ENCODE data around the gene CNN3.

CNN3 gene

DNA sequence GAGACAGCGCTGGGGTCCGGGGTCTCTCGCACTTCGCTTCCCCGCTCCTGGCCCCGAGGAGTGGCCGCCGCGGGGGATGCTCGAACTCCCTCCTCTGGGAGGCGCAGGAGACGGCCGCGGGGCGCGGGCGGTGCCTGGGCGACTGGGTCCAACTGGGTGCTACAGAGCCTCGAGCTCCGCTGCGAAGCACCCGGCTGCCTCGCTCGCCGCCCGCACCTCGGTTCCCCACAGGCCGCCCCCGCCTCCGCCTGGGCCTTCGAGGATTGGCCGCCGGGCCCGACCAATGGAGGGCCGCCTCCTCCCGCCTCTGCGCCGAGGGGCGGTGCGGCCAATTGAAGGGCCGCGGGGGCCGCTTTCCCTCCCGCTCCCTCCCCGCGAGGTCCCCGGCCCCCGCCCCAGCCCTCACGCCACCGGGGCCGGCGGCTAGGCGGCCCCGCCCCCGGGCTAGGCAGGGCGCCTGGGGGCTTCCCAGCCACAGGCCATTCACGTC is at the start of gene CNN3:
Gene CNN3, minus strand, starts transcription at position 196 of the 490 bp plus-strand sequence. CDS start 216 bp downstream, outside the sequence.
- peak; percentile 36 for DNase-seq

DNA sequence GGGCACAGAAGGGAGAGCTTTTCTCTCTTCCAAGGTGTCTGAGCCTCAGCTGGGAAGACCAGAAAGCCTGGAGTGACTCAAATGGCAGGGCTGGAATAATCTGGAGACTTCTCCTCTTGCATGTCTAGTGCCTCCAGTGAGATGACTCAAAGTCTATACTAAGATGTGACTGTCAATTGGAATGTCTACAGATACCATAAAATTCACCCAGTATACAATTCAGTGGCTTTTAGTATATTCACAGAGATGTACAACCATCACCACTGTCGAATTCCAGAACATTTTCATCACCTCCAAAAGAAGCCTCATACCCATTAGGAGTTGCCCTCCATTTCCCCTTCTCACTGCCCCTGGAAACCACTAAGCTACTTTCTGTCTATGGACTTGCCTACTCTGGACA is 47.9 kb upstream of the CNN3 start:
- no peak for DNase-seq

DNA sequence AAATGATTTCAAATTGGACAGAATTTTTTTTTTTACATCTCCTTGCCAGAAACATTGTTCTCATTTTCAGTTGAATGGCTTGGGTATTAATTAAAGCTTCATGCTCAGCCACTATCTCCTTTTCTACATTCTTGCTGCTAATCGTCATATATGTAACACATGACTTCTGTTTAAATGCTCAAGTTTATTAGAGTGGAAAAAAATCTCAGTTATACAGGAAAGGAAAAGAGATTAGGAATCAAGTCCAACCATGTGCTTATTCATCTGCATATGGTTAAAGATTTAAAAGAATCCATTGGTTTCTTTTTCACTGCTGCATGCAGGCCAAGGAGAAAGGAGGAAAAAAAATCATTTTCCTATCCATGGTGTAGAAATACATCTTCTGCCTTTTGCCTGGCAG is 47.3 kb upstream of the CNN3 start:
- DNase-seq = no peak

DNA sequence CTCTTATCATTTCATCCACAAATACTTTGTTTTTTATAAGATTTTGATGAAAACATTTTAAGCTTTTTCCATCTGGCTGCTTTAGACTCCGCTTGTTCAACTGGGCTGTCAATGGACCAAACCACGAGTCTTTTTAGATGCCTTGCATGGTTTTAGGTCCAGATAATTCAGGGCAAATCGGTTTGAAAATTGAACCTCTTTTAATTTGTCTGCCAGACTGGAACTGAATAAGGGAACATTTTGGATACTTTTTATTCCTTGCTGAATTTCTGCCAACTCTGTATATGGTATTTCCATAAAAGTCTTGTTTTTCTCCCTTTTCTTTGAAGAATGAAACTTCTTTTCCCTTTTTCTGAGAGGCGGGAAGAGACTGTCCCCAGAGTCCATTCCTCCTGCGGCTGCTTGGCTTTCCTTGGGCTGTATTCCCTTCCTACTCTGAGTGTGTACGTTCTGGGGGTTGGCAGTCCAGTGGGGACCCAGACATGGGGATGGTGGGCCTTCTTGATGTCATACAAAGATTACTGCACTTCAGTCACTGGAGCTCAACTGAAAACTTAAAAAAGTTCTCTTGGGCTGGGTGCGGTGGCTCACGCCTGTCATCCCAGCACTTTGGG is 46.5 kb upstream of the CNN3 start:
- DNase-seq = no peak

DNA sequence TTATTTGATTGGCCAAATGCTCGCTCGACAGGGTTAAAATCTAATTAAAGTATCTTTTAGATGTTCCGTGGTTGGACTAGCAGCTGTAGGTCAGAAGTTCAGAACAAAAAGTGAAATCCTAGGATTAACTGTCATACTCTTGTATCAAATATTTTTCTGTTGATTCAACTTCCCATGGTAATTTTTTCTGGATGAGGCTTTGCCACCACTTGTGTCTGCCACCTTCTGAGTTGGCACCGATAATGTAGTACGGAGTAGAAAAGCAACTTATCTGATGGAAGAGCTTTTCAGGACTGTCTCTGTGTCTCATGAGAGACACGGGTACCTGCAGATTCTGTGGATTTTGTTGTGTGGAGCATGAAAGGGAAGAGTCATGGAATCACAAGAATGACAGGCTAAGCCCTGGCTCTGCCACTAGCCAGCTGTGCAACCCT is 44.6 kb upstream of the CNN3 start:
- no peak for DNase-seq

DNA sequence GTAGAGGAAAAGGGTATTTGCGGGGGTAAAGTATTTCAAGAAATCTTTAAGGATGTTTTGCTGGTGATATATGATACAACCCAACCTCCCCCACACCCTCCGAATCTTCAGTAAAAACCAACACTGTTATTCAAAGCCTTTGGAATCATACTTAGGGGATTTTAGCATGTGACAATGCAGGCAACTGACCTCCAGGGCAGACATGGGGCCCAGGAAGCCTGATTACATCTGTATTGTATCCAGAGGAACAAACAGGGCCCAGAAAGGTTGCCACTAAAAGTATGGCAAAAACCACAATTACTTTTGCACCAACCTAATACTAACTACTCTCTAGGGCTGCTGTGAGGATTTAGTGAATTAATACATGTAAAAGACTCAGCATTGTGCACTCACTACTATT is 43.9 kb upstream of the CNN3 start:
- no peak for DNase-seq

DNA sequence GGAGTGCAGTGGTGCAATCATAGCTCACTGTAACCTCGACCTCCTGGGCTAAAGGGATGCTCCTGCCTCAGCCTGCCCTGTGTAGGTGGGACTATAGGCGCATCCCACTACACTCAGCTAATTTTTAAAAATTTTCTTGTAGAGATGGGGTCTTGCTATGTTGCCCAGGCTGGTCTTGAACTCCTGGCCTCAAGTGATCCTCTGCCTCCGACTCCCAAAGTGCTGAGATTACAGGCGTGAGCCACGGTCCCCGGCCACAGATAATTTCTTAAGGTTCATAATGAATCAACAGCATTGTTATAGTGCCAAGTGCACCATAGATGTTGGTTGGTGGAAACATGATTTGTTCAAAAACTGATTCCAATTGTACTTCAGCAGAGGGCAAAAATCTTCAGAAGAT is 42.2 kb upstream of the CNN3 start:
- DNase-seq = no peak

DNA sequence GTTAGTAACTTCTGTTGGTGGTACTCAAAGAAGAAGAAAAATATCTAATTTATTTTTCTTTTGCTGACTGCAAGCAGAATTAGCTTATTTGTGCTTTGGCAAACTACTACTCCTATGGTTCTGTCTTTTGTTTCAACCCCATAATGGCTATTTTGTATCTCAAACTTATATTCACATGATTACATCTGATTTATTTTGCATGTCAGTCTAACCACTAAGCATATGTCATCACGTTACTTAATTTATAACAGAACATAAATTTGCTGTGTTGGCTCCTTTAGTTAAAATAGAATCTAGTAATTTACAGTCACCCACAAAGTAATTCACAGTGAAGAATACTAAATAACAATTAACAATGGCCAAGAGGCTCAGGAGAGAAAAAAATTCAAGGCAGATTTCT is 39.1 kb upstream of the CNN3 start:
- no peak for DNase-seq

DNA sequence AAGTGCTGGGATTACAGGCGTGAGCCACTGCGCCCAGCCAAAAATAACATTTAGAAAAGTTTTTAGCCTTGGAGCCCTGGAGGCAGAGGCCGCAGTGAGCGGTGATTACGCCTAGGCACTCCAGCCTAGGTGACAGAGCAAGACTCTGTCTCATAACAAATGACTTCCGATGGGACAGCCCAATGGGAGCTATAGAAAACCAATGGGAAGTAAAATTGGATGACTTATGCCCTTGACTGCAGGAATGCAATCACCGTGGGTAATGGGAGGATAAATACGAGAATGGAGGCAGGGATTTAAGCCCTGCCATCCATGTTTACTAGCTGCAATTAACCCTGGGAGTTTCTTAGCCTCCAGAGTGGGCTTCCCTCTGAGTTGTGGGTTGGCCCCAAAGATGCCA is 37.0 kb upstream of the CNN3 start:
- DNase-seq = no peak

DNA sequence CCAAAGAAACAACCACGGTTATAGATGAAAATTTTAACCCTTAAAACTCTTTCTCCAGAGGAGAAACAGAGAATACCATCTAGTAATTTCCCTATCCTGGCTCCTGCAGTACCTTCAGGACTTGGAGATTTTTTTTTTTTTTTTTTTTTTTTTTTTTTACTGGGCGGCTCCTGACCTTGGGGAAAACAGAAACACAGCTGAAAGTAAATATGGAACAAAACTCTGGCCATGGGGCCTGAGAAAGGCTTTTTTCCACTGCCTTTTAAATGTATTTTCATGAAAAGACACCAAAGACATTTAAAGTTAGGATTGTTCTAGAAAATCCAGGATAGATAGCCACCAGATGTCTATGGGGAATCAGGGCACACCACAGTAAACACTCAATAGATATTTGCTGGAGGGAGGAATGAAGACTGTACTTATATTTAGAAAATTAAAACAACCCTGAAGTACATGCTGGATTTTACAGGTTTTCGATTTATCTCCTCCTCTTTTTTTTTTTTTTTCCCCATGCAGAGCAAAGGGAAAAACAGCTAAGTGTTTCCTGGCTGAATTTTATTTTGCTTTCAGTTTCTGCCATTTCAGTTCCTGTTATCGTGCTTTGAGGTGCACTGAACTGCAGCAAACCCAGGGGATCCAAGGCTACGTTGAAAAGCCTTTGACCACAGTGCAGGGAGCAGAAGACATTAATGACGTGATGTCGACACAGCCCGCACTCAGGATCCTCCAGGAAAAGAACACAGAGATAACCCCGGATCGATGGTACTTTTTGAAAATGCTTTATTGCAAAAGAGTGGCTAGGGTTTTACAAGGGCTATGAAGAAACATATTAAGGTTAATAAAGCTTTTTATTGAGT is 35.7 kb upstream of the CNN3 start:
- DNase-seq = no peak

DNA sequence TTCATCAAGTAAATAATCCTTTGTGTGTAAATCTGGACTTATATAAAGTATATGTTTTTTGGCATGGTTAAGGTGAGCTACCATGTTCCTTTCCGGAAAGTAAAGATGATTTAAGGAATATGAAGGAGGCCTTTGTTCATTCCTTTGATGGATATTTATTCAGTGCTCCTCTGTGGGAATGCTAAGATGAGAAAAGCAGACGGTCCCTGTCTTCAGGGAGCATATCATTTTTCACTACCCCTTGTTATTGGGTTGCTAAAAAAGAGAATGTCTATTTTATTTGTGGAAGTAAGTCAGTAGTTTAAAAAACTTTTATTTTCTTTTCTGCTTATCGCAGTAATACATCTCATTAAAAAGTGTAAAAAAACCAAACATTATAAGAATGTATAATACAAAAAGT is 35.1 kb upstream of the CNN3 start:
- no peak for DNase-seq

DNA sequence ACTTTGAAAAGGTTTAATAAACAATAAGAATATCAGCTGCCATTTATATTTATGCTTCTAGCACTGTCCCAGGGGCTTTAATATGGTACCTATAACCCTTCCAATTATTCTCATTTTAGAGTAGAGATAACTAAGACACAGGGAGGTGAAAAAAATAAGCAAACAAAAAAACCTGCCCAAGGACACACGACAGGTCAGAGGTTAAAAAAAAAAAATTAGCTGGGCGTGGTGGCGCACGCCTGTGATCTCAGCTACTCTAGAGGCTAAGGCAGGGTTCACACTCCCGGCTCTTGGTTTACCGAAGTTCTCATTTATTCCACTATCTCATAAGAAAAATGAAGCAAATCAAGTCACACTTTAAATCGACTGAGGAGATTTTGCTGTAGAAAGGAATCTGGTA is 34.7 kb upstream of the CNN3 start:
- DNase-seq = no peak

DNA sequence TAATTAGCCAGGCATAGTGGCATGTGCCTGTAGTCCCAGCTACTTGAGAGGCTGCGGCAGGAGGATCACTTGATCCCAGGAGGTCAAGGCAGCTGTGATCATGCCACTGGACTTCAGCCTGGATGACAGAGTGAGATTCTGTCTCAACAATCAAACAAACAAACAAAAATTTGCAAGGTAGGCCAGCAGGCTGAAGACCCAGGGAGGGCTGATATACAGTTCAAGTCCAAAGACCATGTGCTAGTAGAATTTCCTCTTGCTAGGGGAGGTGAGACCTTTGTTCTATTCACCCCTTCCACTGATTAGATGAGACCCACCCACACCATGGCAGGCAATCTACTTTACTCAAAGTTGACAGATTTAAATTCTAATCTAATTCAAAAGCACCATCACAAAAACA is 31.2 kb upstream of the CNN3 start:
- DNase-seq = no peak

DNA sequence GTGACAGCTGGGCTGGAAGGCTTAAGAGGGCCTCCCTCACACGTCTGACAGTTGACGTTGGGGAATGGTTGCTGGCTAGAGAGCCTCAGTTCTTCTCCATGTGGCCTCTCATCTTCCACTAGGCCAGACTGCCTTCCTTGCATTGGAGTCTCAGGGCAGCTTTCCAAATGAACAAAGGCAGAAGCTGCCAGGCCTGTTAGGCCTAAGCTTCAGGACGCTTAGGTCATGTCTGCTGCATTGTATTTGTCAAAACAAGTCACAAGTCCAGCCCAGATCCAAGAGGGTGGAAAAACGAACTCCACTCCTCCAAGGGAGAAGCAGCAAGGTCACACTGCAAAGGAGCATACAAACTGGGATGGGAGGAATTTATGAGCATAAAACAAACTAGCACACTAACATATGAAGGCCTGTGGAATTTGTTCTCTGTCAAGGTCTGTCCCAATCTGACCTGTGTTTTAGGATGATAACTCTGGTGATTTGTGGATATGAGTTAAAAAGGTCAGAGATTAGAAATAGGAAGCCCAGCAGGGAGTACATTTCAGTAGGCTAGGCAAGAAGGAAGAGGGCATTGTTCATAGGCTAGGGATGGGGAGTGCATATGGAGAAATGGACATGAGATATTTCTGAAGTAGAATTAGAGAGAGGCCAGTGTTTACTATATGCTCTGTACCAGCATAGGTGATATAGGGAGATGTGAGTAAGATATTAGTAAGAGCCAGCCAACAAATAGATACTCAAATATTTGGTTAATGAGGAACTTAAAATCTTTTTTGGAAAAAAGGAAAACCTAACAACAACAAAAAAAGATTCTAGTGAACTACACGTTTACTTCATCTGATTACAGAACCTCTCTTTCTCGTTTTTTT is 29.1 kb upstream of the CNN3 start:
- DNase-seq = no peak

DNA sequence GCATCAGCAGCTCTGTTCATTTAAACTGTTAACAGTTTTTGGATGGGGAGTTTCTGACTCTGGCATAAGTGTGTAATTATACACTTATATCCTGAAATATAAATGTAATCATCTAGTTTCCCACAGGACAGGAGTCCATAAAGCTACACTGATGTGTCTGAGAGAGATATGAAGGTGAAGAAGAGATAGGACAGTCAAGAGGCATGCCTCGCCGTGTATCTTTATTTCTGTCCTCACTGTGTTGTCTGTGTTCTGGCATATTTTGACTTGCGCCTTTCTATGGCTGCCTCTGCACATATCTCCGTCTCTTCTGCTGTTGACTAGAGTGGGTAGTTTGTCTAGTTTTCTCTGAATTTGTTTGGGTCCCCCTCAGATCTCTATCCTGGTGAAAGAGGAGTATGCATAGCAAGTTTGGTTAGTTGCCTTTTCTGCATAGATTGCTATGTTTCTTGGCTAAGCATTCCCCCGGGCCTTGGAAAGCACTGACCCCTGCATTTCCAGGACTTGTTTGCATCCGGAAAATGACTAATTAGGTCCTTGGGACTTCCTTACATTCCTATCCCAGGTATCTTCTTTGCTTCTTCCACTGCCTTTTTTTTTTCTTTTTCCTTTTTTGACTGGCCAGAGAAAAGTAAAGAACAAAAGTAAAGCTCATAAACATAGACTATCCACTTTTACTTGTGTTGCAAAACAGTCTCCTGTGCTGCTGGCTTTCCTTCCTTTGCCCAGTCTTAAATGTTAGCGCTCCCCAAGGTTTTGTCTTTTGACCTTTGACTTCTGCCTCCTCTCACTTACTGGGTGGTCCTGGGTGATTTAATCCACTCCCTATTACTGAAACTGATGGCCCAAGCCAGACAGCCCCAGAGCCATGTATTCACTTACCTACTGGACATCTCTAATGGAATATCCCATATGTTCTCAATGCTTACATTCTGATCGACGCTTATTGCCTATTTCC is 27.6 kb upstream of the CNN3 start:
- no peak for DNase-seq

DNA sequence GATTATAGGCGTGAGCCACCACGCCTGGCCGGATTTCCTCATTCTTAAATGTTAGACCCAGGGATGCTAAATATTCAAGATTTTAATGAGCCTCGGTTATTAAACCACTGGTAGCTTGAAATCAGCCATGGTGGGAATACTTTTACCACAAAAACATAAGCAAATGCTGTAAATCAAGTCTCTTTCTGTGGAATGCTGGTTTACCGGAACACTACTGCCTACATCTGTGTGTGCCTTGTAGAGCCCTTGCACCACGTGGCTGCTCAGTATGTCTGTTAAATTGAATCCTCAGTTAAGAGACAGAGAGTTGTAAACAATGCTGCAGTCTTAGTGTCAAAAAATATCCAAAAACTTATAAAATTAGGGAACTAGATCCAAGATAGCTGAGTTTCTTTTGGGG is 26.8 kb upstream of the CNN3 start:
- no peak for DNase-seq

DNA sequence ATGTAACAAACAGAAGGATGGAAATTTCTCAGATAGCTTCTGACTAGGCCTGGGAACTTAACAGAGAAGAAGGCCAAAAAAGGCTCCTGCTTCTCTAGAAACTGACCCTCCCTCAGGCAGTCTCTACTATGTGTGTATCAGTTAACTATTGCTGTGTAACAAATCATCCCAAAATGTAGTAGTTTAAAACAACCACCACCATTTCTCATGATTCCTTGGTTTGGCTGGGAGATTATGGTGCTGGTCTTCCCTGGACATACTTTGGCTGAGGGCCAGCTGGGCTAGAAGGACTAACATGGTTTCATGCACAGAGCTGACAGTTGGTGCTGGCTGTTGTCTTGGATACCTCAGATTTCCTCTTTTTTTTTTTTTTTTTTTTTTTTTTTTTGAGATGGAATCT is 26.2 kb upstream of the CNN3 start:
- no peak for DNase-seq

DNA sequence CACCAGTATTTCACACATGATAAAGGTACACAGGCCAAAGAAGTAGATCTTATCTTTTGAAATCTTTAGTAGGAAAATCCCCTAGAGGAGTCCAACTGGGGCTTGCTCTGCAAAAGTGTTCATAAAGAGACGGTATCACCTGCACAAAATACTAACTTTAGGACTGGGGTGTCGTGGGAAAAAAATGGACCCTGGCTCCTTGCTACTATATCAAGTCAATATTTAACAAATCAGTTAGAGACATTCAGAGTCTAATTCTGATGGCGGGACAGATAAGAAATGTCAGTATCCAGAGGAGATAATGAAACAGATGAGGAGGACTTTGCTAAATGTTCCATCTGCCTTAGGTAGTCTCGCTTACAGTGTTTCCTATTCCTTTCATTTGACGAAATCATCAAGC is 25.6 kb upstream of the CNN3 start:
- no peak for DNase-seq

DNA sequence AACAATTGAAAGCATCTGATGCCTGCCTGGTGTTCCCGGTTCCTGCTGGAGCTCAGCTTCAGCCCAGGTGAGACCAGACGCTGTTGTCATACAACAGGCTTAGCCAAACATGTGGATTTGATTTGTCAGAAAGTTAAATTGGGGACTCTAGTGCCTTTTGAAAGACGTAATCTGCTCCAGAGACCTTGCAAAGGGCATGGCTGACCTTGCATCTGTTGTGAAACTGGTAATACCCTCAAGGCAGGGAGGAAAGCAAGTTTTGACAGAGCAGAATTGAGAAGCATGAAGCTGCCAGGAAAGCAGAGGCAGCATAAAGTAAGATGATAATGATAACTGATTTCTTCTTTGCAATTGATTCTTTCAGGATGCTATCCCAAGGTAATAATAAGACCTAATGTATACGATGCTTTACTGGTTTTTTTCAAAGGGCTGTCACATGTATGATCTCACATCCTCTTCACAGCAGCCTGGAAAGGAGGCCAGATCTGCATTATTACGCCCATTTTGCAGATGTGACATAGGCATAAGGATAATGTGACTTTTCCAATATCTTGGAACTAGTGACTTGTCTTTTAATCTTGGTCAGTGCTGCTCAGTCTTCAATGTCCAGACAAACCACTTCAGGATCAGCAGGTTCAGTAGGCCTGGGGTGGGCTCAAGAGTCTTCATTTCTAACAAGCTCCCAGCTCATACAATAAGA is 24.7 kb upstream of the CNN3 start:
- DNase-seq = no peak

DNA sequence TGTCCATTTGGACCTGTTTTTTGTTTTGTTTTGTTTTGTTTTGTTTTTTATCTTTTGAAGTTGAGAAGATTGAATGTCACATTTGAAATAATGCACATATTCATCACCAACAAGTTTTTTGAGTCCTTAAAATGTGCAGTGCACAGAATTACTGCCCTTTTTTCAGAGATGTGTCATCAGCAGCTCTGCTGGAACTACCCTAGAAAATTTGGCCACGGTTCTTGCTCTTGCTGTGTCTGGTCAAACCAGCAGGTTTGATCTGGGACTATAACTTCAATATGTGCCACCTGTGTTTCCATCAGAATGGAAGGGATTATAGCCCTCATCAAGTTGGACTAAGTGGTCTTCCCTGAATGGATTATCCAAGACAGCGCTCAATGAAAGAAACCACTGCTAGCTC is 24.1 kb upstream of the CNN3 start:
- no peak for DNase-seq
